Type B pancreatic cell (in vitro differentiated cells): ENCODE data around the gene TBC1D5. TPM values are rescaled to one million over a fixed set of nuclear protein-coding genes. Genes with fewer than 3 reads are reported as not detected.

Experiments used
- DNase-seq: peaks from one replicate; pipeline ENCODE4 v3.0.0; 2021; ENCODE audit warnings: mixed read lengths; ENCODE audit not compliant: unreplicated experiment; ENCODE audit errors: extremely low spot score
- H3K27ac Mint-ChIP-seq: 2 replicates; pipeline ENCODE4 v1.8.0; 2021; ENCODE audit warnings: mild to moderate bottlenecking, mixed read lengths
- H3K27me3 Mint-ChIP-seq: 2 replicates; pipeline ENCODE4 v1.8.0; 2021; ENCODE audit warnings: mixed read lengths
- H3K36me3 Mint-ChIP-seq: 2 replicates; pipeline ENCODE4 v1.8.0; 2021; ENCODE audit warnings: mixed read lengths
- H3K4me1 Mint-ChIP-seq: one replicate; pipeline ENCODE4 v1.8.0; 2021; ENCODE audit warnings: mixed read lengths; ENCODE audit not compliant: unreplicated experiment
- H3K4me3 Mint-ChIP-seq: 2 replicates; pipeline ENCODE4 v1.8.0; 2021; ENCODE audit warnings: mild to moderate bottlenecking, mixed read lengths
- H3K9me3 Mint-ChIP-seq: 2 replicates; pipeline ENCODE4 v1.8.0; 2021; ENCODE audit warnings: mixed read lengths
- CTCF ChIP-seq: fragments of 200-600 bp; sonication (generic); conservative IDR thresholded peaks from 2 replicates; pipeline ENCODE4 v1.5.0; 2021; ENCODE audit warnings: antibody characterized with exemption, mild to moderate bottlenecking
- total RNA-seq: library from RNA; stranded (reverse); gene quantifications from 2 replicates; pipeline ENCODE4 v1.2.1, GENCODE V29; 2021; ENCODE audit warnings: low replicate concordance

TBC1D5 gene
- total RNA-seq, 1 donor from 2014 or later = 48.7 TPM

GRCh38 chr3:17125738-17126442 lies 616.5 kb downstream of the TBC1D5 start:
- no peak for DNase-seq
- no peak overlapping the region for H3K4me3 Mint-ChIP-seq
- H3K27ac Mint-ChIP-seq = no peak overlapping the region
- H3K4me1 Mint-ChIP-seq = no peaks in the 10 kb centered on the region
- no peaks in the 10 kb centered on the region for H3K27me3 Mint-ChIP-seq
- TF ChIP-seq CTCF = no peak
- H3K36me3 Mint-ChIP-seq = no peaks in the 10 kb centered on the region
- H3K9me3 Mint-ChIP-seq = no peaks in the 10 kb centered on the region

- H3K36me3 Mint-ChIP-seq = no peaks in the 10 kb centered on the region
- no peaks in the 10 kb centered on the region for H3K9me3 Mint-ChIP-seq
- TF ChIP-seq CTCF = no peak
- no peak for DNase-seq
- H3K4me1 Mint-ChIP-seq = no peaks in the 10 kb centered on the region
- no peaks in the 10 kb centered on the region for H3K27me3 Mint-ChIP-seq
- H3K4me3 Mint-ChIP-seq = no peak overlapping the region
- no peak overlapping the region for H3K27ac Mint-ChIP-seq
These were observed 619.7 kb downstream of the TBC1D5 start for GRCh38 chr3:17122758-17123157.

GRCh38 chr3:17121336-17121735 lies 621.1 kb downstream of the TBC1D5 start:
- Mint-ChIP-seq H3K36me3 (no peaks in the 10 kb centered on the region), H3K27me3 (no peaks in the 10 kb centered on the region), H3K9me3 (no peaks in the 10 kb centered on the region), H3K27ac (no peak overlapping the region), H3K4me1 (no peaks in the 10 kb centered on the region), H3K4me3 (no peak overlapping the region)
- DNase-seq = no peak
- no peak for TF ChIP-seq CTCF

- H3K27me3 Mint-ChIP-seq = no peaks in the 10 kb centered on the region
- no peaks in the 10 kb centered on the region for H3K9me3 Mint-ChIP-seq
- no peak overlapping the region for H3K27ac Mint-ChIP-seq
- H3K36me3 Mint-ChIP-seq = no peaks in the 10 kb centered on the region
- TF ChIP-seq CTCF = no peak
- no peak for DNase-seq
- H3K4me3 Mint-ChIP-seq = no peak overlapping the region
- no peaks in the 10 kb centered on the region for H3K4me1 Mint-ChIP-seq
These were observed 622.3 kb downstream of the TBC1D5 start for GRCh38 chr3:17120115-17120514.

GRCh38 chr3:17119201-17120072 lies 623.0 kb downstream of the TBC1D5 start:
- Mint-ChIP-seq H3K4me3 (no peak overlapping the region), H3K27me3 (no peaks in the 10 kb centered on the region), H3K4me1 (no peaks in the 10 kb centered on the region), H3K9me3 (no peaks in the 10 kb centered on the region), H3K27ac (no peak overlapping the region), H3K36me3 (no peaks in the 10 kb centered on the region)
- no peak for TF ChIP-seq CTCF
- no peak for DNase-seq
